LNCaP clone FGC (cell line): ENCODE measurements around the gene PNRC2.

Experiments
- DNase-seq: peaks from one replicate; pipeline ENCODE4 v3.0.0-alpha.2; 2011; ENCODE audit warnings: low read depth
- H3K4me3 ChIP-seq: 2 replicates; pipeline ENCODE4 v1.5.1; 2011; ENCODE audit warnings: mild to moderate bottlenecking, low read depth, low read length, control low read depth
- TF ChIP-seq, protein P1 (sequence below): IDR thresholded peaks from 2 replicates; pipeline ENCODE4 v1.5.1; 2012; ENCODE audit warnings: mild to moderate bottlenecking; ENCODE audit not compliant: control insufficient read depth, insufficient read depth; ENCODE audit errors: extremely low read depth

Gene PNRC2

GRCh38 chr1:23915466-23915865, 44.2 kb upstream of the PNRC2 start:
- H3K4me3 ChIP-seq, result no peak overlapping the region
- TF ChIP-seq, protein P1, sequence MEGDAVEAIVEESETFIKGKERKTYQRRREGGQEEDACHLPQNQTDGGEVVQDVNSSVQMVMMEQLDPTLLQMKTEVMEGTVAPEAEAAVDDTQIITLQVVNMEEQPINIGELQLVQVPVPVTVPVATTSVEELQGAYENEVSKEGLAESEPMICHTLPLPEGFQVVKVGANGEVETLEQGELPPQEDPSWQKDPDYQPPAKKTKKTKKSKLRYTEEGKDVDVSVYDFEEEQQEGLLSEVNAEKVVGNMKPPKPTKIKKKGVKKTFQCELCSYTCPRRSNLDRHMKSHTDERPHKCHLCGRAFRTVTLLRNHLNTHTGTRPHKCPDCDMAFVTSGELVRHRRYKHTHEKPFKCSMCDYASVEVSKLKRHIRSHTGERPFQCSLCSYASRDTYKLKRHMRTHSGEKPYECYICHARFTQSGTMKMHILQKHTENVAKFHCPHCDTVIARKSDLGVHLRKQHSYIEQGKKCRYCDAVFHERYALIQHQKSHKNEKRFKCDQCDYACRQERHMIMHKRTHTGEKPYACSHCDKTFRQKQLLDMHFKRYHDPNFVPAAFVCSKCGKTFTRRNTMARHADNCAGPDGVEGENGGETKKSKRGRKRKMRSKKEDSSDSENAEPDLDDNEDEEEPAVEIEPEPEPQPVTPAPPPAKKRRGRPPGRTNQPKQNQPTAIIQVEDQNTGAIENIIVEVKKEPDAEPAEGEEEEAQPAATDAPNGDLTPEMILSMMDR, result no peak
- no peak for DNase-seq

- H3K4me3 ChIP-seq, result no peak overlapping the region
- TF ChIP-seq, protein P1, result peak; percentile 51
- peak; percentile 10 for DNase-seq
These were observed 43.2 kb upstream of the PNRC2 start for GRCh38 chr1:23916209-23917131.

GRCh38 chr1:23922321-23922943, 37.2 kb upstream of the PNRC2 start:
- DNase-seq, result no peak
- TF ChIP-seq, protein P1, result no peak
- no peak overlapping the region for H3K4me3 ChIP-seq

GRCh38 chr1:23923592-23924499, 35.8 kb upstream of the PNRC2 start:
- H3K4me3 ChIP-seq, result no peak overlapping the region
- no peak for DNase-seq
- TF ChIP-seq, protein P1, result no peak

- DNase-seq, result no peak
- H3K4me3 ChIP-seq, result no peak overlapping the region
- TF ChIP-seq, protein P1, result no peak
These were observed 35.0 kb upstream of the PNRC2 start for GRCh38 chr1:23924601-23925000.

DNA sequence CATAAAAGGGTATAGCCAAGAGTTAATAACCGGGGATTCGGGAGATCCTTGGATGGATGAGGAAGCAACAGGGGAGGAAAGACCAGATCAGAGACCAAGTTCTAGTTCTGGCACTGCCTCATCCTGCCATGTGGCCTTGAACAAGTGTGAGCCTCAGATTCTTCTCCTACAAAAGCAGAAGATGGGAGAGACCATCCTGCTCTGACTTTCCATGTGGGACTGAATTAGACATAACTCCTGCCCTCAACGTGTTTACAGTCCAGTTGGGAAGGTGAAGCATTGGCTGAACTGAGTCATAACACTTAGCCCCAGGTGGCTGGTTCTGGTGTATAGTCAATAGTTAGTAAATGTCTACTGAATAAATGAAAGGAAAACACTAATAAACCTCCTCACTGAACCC, 34.3 kb upstream of the PNRC2 start:
- no peak for DNase-seq
- no peak overlapping the region for H3K4me3 ChIP-seq
- TF ChIP-seq, protein P1, result no peak
